HG03378 (cell line): ENCODE results near the gene HSF2BP.
"Not testable (repeated sequence)": the region's sequence is repeated elsewhere in the genome, so short reads cannot be mapped to it uniquely, and the experiment has no call there.

Experiments
- ATAC-seq: cut with Tn5 transposase; IDR thresholded peaks from one replicate; pipeline ENCODE4 v1.9.1; 2021; ENCODE audit warnings: mild to moderate bottlenecking, moderate library complexity; ENCODE audit not compliant: unreplicated experiment

Gene HSF2BP

DNA sequence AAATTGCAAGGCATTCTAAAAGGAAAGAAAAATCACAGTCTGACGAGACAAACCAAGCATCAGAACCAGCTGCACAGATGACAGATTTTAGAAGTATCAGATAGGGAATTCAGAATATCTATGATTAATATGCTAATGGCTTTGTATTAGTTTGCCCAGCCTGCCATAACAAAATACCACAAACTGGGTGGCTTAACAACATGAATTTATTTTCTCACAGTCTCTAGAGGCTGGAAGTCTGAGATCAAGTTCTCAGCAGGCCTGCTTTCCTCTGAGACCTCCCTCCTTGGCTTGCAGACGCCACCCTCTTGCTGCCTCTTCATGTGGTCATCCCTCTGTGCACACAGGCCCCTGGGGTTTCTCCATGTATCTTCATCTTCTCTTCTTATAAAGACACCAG is 118.7 kb downstream of the HSF2BP start:
- not testable (repeated sequence) for ATAC-seq

DNA sequence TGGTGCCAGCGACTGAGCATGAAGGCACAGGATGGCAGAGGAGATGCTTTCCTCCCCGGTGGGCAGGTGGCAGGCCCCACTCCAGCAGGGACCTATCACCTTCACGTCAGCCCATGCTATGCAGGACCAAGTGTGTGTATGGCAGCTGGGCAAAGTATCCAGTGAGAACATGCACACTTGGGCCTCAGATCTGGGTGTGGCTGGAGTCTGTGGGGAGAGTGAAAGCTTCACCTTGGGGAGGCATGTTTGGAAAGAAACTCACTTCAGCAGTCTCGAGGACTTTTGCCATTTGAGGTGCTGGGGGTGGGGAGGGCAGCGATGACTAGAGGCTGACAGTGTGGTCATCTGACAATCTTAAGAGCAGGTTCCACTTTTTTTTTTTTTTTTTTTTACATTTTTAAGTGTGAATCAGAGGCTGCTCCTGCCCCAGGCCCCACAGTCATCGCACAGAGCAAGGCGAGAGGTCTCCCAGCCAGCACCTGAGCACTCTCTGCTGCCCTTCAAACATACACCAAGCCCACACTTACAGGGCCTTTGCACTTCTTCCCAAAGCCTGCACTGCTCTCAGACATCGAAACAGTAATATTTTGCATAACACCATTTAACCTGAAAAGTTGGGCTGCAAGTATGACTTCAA is 136.7 kb downstream of the HSF2BP start:
- not testable (repeated sequence) for ATAC-seq

DNA sequence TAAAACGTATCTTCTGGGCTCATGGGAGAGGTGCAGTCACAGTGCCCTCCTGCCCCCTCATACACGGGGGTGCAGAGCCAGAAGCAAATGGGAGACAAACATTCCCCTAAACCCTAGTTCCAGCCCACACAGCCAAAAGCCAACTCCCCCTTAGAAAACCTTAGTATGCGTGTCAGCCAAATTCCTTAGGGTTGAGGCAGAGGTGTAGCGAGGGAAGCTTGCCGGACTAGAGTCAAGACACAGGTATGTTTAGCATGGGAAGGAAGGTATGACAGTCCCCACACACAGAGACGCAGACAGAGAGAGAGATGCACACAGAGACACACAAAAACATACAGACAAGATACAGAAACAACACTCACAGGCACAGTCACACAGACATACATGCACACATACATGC is 141.6 kb downstream of the HSF2BP start:
- ATAC-seq, result not testable (repeated sequence)

DNA sequence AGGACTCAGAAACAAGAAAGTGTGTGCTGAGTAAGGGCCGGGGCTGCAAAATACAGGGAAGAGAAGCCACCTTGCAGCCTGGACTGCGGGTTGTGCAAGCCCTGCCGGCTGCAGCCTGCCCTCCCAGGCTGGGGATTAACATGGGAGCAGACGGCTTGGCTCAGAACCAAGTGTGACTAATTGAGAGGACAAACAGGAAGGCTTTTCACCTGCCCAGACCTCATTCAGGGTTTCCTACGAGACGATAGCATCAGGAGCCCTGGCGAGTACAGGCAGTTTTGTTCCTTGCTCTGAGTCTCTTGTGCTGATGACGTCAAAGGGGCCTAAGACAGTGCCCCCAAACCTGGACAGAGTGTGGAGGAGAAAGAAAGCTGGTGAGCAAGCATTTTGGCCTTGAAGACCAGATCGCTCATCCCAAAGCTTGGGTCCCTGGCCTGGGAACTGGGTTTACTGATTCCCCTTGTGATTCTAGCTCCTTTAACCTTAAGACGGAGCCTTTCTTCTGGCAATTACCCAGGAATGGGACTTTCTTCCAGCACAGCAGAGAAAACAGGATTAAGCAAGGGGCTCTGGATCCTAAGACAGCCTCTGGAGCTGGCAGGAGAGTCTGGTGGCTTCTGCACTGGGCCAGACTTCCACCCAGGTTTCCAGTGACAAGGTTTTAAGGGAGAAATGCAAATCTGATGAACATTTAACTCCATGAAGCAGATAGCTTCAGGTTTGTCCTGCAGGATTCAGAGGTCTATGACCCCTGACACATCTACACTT is 142.2 kb downstream of the HSF2BP start:
- not testable (repeated sequence) for ATAC-seq

DNA sequence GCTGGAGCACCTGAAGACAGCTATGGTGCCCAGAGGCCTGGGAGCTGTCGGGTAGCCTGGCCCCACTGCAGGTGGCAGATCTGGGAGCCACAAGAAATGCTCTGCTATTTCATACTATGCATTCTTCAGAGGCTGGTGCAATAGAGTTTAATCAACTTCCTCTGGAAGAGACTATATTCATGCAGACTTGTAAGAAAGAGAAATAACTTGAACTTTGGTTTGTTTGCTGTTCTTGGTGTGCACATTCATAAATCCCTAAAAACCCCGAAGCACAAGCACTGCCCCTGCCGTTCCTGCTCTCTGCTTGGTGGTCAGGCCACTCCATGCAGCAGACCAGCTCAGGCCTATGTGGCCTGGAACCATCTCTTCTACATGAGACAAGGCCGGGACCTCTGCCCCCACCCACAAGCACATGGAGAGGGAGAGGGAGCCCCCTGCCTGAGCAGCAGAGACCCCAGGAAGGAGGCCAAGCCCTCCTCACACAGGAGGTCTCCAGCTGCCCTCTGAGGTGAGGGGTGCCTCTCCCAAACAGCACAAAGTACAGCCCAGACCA is 142.9 kb downstream of the HSF2BP start:
- ATAC-seq, result not testable (repeated sequence)

DNA sequence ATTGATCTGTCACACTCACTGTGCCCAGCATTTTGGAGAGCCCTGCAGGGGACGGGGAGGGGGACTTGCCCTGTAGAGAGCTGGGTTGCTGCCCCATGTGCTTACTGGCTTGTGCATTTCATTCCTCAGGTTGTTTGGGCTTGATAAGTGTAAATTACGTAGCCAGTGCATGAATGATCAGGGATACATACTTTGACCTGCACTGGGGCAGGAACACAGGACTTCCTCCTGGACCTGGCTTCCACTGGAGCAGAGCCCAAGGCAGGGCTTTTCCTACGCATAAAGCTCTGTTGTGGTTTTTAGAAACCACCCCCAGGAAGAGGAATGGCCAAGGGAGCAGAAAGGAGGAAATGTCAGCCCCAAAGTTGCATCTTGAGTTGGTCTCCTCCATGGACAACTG is 144.5 kb downstream of the HSF2BP start:
- ATAC-seq, result not testable (repeated sequence)

DNA sequence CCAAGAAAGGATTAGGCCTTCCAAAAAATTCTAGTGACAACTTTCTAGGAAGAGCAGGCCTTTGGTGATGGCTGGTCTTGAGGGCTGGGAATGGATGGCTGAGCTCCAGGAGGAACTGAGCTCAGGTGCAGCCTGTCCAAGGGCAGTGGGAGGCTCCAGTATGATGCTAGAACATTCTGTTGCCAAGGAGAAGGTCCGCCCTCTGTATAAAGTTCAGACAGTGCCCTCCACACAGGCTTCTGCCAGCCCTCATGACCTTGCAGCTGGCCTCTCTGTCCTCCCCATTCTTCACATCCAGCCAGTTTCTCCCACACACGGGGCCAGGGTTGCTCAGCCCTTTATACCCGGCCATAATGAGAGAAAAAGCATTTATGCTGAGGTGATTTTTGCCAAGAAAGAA is 146.3 kb downstream of the HSF2BP start:
- ATAC-seq, result not testable (repeated sequence)

DNA sequence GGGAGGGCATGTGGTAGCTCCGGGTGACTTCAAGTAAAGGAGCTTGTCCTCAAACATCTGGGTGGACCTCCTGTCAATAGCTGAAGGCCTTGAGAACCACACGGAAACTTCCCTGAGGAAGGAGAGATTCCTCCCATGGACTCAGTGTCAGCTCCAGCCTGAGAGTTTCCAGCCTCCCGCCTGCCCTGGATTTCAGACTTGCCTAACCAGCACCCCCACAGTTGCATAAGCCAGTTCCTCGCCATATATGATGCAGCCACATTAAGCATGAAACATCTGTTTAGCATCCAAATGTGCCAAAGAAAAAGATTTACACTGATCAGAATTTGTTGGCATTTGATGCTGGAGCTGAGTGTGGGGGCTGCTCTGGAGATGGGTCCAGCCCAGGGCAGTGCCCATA is 148.1 kb downstream of the HSF2BP start:
- not testable (repeated sequence) for ATAC-seq

DNA sequence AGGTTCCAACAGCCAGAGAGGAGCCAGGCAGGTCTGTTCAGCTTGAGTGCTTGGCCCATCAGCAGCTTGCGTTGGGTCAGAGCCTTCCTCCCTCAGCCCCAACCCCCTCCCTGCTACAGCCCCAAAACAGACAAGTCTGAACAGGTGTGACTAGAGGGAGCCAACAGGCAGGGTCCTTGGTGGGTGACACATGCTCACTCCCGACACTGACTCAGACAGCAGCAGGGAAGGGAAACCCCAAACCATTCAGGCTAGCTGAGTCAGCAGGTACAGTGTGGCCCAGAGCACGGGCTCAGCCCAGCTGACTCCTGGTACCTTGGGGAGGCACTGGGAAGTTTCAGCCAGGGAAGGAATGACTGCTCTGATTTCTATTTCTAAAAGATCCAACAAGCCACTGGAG is 148.6 kb downstream of the HSF2BP start:
- ATAC-seq, result not testable (repeated sequence)

DNA sequence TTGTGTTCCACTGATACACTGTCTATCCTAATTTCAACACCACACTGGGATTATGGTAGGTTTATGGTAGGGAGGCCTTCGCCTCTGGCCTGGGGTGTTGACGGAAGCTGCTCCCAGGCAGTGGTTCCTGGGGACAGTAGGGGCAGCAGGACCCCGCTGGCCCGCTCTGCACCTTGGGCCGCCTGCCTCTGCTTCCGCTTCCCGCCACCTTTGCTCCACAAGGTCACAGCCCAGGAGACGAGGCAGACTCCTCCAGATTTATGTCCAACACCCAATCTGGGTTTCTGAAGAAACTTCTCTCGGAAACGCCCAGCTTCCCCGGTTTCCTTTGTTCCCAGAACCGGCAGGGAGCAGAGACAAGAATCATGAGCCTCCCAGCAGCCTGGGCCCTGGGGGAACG is 155.4 kb downstream of the HSF2BP start:
- ATAC-seq, result not testable (repeated sequence)

DNA sequence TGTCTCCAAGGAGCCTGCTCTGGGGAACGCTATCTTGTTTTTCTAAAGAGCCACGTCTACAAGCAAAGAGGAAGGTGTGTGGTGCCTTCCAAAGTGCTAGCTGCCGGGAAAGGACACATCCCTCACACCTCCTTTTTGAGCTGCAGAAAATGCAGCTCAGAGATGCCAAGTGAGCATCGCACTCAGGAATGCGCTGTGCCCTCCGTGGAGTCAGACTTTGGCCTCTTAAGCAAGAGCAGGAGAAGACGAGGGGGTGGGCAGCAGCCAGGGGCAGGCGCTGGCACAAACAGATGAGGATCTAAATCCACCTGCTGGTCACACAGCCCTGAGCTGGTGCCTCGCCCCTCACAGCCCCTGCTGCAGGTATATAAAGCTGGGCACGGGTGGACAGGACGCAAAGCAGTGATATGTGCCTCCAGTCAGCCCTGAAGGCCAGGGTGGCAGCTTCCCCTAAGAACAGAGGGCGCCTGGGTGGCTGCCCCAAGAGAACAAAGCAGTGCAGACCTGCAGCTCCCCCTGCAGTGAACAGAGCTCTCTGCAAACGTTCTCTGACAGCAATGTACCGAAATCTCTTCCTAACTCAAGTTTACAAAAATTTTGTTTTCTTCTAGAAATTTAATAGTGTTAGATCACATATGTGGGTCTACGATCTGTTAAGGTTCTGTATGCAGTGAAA is 156.1 kb downstream of the HSF2BP start:
- not testable (repeated sequence) for ATAC-seq

DNA sequence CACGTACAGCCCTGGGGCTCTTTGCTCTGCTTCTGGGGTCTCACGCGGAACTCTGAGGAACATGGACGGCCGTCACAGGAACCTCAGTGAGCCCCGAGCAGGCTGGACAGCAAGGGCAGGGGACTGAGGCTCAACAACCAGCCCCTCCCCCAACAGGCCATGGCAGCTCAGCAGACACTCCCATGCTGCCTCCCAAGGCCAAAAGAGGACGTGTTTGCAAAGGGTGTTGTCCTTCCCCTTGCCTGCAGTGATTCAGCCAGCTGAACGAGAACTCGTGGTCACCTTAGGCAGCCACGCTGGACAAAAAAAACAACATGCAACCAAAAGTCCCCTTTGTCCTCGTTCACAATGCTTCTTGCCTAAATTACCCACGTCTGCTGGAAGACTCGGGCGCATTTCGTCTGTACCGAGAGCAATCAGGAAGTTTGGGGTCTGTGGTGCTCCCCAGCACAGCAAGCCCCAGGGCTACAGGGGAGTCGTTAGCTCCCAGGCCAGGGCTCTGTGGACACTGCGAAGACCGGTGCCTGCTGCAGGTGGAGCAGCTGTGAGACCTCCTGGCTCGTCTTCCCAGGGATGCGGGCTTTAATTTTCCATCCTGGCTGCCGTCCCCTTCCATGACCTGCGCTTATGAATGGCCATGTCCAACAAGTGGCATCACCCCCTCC is 156.7 kb downstream of the HSF2BP start:
- not testable (repeated sequence) for ATAC-seq

DNA sequence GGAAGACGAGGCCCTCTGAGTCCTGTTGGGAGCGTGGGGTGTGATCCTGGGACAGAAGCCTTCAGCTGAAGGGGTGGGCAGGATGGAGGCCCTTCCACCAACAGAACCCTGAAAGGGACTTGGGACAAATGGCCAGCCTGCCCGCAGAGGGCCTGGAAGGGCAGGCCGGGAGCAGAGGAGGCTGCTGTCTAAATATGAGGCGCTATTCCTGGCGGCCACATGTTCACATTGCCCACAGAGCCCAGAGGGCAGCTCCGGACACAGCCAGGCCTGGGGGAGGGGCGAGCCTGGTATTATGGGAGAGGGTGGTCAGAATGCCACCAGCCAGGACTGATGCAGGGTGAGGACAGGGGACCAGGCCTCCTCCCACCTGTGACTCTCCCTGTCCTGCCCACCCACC is 160.4 kb downstream of the HSF2BP start:
- not testable (repeated sequence) for ATAC-seq

DNA sequence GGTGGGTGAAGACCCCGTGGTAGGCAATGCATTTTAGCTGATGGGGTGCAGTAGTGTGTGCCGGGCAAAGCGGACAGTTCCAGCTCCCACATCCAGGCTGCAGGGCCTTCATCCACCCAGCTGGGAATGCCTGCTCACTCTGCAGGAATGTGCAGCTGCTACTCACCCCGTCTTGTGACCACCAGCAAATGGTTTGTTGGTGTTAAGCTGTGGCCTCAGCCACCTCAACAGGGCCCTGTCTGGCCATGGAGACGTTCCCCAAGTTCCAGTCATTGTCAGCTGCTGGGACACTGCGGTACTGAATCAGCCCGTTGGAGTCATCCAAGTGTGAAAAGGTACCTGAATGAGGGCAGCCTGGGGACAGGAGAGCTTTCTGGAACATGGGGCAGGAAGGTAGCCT is 161.2 kb downstream of the HSF2BP start:
- not testable (repeated sequence) for ATAC-seq

DNA sequence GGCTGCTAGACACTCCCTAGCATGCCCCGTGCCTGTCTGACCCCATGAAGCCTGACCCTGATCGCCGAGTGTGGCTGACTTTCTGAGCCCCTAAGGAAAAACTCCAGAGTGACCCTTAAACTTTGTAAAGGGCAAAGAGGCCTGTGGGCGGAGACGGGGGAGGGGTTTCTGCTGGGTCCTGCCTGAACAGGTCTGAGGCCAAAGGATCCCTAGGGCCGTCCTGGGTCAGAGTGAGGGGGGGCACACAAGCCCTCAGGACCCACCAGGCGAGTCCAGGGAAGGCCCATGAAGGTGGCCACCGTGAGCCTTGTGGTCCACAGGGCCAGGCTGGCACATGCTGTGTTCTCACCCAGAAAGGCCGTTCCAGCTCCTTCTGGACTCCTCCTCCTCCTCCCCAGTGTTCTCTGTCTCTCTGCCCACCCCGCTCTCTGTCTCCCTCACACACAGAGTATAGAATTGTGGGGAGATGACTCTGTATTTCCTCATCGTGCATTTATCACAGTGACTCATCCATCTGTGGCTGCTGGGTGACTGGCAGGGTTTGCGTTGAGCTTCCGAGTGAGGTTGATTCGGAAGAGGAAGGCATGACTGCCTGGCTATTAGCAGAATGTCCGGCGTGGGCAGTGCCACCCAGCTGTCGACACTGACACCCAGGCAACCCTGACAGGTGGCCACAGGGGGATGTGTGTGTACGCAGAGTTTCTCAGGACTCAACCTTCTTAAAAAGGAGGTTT is 164.8 kb downstream of the HSF2BP start:
- not testable (repeated sequence) for ATAC-seq

DNA sequence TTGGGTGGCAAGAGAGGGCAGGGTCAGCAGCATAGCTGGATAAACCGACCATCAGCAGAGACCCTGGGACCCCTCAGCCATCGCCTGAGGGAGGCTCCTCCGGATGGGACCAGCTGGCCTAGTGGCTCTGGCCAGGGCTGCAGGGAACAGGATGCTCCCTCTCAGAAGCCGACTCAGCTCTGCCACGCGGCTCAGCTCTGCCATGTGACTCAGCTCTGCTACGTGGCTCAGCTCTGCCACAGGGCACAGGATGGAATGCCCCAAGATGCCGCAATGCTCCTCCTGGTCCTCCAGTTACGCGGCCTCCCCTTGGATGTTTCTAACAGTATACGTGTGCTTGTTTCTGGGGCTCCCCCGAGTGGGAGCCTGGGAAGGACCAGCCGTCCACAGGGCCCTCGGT is 165.8 kb downstream of the HSF2BP start:
- not testable (repeated sequence) for ATAC-seq

DNA sequence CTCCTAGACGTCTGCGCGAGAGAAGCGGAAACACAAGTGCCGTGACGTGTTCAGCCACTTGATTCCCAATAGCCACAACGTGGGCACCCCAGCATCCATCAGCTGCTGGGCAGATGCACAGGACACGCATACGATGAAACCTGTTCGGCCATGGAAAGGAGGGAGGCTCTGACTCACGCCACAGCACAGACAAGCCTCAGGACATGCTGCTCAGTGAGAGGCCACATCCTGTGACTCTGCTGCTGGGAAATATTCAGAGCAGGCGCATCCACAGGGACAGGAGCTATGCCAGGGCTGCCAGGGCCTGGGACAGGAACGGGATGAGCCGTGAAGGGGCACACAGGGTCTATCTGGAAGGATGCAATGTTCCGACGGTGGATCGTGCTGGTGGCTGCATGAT is 171.1 kb downstream of the HSF2BP start:
- not testable (repeated sequence) for ATAC-seq

DNA sequence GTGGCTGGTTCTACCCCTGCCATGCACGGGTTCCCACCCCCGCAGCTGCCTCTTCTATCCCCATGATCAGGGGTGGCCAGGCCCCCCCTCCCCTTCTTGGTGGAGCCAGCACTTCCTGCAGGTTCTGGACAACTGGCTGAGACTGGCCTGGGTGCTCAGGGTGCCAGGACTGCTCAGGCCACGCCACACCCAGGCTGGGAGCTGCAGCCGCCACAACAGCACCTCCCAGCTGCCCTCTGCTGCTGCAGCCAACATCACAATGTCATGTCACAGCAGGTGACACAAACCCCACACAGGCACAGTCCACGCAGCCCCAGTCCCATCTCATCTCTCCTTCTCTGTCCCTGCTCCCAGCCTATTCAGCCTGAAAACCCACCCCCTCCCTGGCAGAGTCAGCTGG is 173.2 kb downstream of the HSF2BP start:
- ATAC-seq, result not testable (repeated sequence)

DNA sequence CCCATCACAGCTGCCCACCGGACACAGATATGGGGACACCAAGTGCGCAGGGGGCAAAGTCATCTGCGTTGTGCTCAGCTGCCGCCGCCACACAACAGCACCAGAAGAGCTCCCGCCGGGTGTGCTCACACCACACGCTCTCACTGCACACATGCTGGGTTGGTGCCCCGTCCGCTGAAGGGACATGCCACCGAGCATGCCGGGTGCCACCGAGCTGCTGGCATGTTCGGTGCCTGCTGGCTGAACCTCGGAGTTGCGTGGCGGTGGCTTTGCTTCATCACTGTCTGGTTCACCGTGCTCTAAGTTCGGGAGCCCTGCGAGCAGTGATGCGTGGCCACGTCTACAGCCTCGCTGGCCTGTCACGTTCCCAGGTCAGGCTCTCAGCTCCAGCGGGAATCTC is 174.3 kb downstream of the HSF2BP start:
- not testable (repeated sequence) for ATAC-seq

DNA sequence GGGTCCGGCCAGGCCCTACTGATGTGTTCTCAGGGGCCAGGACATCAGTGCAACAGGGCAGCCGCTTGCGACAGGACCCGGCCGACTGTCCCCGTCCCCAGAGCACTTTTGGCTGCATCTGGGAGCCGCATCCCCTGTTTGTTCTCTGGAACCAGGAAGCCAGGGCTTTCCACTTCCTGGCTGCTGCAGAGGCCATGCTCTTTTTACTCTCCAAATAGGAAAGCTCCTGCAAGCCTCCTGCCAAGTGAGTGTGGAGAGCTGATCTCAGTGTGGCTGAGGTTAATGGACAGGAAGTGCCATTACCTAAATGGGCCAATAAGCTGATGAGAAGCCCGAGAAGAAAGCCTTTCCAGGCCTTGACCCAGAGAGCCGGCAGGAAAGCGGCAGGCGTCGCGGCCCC is 180.1 kb downstream of the HSF2BP start:
- not testable (repeated sequence) for ATAC-seq
